HG02870 (cell line): Measurements from ENCODE around the gene SLC17A6.

Experiments used
- ATAC-seq: cut with Tn5 transposase; IDR thresholded peaks from one replicate; pipeline ENCODE4 v1.9.1; 2021; ENCODE audit warnings: mild to moderate bottlenecking, moderate library complexity; ENCODE audit not compliant: unreplicated experiment

SLC17A6 gene

DNA sequence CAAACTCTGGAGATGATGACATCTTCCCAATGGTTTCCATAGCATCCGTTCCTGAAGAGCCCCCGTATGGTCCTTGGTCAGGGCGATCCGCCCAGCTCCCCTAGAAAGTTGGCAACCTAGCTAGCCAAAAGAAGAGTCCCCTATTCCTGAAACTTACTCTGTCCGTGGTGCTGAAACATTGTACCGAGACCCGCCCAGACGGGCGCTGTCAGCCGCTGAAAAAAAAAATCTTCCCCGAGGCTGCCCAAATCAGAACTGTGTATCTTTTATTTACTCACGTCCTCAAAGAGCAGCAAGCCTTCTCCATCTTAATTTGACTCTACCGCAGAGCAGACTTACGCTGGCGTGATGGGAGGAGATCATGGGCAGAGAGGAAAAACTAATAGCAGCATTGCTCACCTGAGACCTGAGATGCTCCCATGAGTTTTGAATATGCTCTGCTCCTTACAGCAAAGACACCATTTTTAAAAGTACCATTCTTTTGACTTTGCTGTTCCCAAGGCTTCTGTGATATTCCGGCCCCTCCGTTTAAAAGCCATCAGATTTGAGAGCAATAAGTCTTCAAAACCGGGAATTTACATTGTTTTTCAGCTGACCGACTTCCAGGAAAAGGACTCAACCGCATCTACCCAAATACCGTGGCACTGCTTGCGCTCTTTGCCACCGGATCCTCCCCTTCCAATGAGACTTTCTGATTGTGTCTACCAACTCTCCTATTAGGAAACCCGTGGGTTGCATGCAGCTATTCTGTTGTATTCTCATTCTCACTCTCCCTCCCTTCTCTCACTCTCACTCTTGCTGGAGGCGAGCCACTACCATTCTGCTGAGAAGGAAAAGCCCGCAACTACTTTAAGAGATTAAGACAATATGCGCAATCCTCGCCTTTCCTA, at the start of gene SLC17A6:
TSS of gene SLC17A6 (plus strand) at position 786 of the 890 bp plus-strand sequence. CDS start 153 bp downstream, outside the sequence.
- ATAC-seq, result no peak

DNA sequence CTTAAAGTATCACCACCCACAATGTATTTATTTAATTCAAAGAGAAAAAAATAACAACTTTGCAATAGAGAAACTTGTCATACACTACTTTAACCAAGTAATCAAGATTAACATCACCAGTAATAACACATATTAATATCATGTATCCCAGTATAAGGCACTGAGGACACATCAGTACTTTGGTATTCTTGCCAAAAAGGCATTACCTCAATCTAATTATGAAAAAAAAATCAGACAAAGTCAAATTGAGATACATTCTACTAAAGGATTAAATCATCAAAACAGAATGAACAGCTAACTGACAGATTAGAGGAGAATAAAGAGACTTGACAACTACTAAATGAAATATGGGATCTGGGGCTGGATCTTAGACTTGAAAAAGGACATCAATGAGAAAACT, 35.8 kb upstream of the SLC17A6 start:
- no peak for ATAC-seq

DNA sequence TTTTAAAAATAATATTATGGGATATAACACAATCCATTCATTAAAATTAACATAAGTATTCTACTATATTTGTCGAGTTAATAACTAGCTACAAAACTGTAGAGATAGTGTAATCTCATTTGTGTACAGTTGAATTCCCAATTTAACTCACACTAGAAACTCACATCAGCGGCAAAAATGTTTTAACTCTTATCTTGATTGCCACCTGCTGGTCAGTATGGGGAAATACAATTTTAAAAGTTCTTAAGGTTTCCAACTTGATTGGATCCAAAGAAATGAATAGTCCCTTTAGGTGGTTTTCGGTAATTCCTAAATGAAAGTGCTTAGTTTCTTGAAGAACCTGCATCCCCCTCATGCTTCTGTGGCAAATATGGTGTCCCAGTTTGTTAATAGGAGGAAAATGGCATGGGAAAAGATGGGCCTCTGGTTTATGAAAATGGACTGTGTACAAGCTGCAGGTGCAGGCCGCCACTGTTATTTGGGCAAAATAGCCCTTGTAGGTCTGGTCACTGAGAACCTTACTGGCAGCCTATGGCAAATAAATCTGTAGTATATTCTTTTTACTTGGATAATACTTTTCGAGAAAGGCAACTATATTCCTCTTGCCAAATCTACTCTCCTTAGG, 33.7 kb upstream of the SLC17A6 start:
- ATAC-seq, result no peak

DNA sequence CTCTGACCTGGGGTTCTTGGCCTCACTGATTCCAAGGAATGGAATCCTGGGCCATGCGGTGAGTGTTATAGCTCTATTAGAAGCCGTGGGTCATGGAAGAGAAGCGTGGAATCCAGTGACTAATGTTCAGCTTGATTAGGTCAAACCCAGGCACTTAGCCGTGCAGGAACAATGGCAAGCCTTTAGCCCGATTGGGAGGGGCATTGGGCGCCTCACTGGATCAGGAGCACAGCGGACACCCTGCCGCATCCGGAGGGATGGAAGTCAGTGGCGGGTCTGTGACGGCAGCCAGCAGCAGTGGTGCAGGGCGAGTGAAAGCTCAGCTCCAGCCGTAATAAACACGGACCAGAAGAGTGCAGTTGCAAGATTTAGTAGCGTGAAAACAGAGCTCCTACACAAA, 20.5 kb upstream of the SLC17A6 start:
- ATAC-seq, result no peak

DNA sequence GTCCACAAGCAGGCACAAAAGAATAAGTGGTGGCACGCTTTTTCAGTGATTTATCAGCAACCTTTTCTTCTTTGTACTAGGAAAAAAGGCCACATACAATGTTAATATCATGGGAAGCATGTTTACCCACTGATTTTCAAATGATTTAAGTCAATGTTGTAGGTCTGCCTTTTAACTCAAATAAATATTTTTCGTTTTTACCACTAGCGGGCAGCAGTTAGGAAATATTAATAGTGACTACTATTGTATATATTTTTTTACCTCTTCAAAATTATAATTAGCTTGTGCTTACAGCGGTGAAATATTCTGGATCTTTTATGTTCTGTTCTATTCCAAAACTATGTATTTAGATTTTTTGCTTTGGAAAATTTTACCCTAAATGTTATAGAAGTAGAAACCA, 6.4 kb upstream of the SLC17A6 start:
- ATAC-seq, result no peak

DNA sequence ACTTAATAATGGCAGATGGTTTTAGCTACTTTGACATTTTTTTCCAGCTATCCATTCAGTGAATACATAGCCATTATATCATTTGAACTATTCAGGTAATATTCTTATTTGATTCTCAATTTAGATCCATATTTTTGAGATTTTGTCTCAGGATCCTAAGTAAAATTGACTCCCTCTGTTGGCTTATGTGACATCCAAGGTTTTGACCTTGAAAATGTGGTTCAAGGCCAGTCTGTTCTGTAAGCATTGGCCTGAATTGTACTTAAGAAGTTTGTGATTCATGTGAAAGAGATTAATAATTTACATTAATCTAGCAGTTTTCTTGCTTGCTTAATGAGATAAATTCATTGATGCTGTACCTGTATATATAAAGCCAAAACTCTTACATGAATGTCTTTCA, 1.6 kb upstream of the SLC17A6 start:
- no peak for ATAC-seq

DNA sequence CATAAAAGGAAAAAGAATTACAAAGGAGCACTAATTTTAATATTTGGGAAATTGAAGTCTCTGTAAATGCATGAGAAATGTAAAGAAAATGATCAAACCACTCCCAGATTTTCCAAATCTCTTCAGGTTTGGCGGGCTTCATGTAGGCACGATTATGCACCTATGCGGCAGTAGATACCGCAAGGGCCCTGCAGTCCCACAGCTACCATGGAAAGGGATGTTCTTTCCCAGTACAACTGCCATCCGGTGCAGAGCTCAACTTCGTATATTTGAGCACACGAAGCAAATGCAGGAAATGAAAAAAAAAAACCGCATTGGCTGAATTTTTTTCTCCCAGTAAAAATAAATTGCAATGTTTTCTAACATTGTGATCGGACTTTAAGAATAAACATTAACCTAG, 1.4 kb downstream of the SLC17A6 start:
- ATAC-seq, result no peak

DNA sequence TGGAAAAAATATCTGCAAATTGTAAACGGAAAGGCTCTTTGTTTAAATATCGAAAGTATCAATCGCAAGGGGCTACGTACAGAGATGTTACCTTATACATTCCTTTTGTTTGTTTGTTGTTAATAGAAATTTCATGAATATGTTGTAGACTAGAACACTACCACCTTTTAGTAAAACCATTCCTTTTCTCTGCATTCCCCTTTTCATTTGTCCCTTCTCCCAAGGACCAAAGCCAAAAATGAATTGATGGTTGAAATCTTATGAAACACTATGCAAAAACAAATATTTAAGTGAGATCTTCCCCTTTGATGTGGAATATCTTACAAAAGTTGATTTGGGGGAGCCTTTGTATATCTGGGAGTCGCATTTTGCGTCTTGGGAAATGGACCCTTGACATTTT, 2.1 kb downstream of the SLC17A6 start:
- ATAC-seq, result no peak

DNA sequence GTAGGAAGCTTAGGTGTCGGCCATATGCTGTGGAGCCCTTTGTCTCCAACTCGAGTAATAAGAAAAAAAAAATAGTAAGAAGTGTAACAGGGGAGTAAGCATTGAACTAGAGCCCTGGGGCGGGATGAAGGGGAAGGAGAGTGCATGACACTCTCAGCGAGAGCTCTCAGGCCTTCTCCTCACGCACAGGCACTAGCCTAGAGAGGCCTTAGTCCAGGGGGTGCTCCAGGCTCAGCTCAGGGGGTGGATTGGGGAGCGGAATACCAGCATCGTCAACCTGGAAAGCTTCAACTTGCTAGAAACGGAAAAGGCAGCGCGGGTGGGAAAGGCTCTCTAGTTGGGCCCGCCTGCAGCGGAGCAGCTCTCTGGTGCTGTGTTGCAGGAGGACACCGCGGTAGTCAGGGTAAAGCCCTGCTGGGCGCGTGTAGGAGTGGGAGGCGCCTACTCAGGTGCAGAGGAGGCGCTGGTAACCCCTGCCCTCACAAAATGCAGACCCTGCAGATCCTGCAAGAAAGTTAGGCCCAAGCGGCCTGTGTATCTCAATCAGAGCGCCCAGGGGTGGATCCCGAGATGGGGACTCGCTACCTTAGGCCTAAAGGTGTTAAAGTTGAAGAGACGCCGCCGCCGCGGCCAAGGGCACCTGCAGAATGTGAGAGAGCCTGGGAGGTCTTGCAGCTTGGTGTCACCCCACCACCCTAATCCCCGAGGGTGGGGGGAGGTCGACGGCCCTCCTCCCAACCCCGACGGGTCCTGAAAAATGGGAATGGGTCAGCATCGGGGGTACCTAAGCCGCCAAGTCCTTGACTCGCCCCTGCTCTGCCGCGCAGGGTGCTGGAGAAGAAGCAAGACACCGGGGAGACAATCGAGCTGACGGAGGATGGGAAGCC, 2.8 kb downstream of the SLC17A6 start:
- ATAC-seq, result no peak

DNA sequence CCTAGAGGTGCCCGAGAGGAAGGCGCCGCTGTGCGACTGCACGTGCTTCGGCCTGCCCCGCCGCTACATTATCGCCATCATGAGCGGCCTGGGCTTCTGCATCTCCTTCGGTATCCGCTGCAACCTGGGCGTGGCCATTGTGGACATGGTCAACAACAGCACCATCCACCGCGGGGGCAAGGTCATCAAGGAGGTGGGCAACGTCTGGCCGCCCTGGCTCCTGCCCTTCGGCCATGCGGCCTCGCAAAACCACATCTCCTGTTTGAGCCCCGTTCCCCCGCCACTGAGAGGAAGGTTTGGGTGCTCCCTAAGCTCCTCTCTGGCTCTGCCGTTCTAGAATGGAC, 3.4 kb downstream of the SLC17A6 start:
- no peak for ATAC-seq

DNA sequence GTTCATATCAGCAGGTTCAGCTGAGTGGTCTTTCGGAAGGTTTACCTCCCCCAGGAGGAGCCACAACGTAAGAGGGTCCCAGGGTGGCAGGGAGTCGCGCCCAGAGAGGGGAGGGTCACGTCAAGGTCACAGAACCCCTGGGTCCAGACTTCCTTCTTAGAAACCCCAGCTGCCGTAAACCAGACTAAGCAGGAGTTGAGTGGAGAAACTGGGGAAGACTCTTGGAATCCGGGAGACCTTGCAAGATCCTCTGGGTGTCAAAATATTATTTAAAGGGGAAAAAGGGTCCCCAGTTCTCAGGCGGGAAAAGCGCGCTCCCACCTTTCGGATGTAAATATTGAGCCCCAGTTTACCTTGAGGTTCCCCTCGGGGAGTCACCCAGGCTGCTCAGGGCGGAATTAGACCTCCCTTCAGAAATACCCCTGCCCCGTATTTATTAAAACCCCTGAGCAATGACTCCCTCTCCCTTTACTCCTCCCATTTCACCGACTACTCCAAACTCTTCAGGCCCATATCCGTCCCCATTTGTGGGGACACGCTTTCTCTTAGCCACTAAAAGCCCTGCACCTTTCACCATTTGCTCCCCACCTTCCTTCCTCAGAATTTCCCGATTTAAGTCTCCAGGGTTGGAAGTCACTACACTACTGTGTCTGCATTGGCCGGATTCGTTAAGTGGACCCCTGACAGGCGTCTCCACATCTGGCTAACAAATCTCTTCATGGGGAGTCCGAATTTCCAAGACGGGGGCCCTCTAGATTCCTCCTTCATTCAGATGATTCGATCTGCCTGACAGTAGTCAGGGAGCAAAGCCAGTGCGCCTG, 4.2 kb downstream of the SLC17A6 start:
- no peak for ATAC-seq

DNA sequence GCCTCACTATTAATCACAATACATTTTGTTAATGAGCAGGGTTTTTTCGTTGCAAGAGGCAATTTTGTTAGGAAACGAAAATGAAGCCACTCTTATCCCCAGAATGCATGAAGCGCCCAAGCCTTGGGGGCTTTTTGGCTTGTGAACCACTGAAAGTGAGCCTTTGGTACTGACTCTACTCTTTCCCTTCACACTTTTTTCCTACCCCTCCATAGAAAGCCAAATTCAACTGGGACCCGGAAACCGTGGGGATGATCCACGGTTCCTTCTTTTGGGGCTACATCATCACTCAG, 4.8 kb downstream of the SLC17A6 start:
- no peak for ATAC-seq

DNA sequence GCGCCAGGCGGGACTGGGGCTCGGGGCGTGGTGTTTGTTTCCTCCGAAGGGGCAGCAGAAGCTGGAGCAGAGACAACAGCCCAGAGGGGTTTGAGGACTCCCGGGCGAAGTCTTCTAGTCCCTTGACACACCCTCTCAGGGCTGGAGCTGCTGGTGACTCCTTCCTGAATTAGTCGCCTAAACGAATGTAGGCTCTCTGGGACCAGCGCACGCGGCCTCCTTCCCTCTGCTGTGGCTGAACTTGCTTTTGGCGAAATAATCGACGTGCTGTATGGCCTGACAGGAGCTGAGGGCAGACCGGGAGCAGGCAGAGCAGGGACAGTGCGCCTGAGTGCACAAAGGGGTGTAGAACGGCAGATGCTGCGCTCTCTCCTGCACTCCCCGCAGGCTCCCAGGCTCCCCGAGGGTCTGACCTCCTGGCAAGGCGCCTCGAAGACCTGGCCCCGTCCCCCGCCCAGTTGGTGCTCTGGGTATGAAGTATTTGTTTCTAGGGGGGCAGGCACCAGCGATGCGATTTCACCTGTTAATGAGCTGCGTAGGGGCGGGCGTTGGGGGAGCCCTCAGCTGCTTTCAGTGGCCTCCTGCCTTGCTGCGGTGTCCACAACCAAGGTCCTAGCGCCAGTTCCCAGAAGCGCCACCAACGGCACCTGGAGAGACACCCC, 5.3 kb downstream of the SLC17A6 start:
- no peak for ATAC-seq

DNA sequence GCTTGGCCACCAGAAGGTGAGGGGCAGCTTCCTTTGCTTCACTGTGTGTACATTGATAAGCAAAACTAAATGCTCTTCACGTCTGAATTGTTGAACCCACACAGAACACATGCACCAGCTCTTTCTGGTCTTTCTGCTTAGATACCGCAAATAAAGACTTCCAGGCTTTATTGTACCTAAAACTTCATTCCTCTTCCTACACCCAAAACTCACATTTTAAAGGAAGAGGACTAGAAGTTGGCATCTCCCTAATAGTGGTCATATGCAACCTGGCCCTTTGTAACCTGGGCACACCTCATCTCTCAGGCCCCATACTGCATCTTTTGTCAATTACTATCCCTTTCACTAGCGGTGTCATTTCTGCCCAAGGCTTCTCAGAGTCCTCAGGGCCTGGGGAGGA, 5.9 kb downstream of the SLC17A6 start:
- ATAC-seq, result no peak

DNA sequence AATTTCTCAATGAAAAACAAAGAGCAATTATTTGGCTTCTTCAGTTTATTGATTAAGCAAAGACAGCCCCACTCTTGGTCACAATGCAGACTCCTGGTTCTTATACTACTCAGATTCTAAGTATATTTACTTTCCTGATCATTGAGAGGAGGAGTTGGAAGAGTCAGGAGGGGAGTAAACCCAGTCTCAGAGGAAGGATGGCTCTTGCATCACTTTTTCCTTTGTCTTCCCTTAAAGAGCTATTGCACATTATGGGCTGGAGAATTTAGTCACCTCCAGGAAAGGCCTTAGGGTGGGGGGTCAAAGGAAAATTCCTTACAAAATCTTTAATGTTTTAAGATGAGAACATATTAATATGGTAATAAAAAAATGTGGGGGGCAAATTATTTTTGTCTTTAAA, 8.1 kb downstream of the SLC17A6 start:
- ATAC-seq, result no peak

DNA sequence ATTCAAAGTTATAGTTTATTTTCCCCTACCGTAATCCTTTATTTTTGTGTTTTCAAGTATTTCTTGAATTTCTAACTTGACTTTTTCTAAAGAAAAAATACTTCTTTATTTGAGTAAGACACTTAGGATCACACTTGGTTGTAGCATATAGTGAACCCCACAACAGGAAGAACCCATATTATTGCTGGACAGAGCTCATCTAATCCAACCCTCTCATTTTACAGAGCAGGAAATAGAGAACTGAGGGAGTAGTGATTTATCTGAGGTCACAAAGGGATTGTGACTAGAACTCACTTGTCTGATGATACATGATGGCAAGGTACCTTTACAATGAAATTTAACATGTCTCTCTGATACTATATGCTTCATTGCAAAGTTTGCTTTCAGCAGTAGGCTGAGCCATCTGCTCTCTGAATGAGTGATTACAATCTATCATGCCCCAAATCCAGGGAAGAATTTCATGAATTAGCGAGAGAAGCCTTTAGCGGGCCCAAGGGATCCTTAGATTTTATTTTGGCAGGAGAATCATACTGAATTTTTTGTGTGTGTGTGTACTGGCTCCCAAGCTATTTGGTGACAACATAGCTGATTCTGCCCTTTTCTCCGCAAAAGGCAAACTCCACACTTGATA, 9.8 kb downstream of the SLC17A6 start:
- ATAC-seq, result no peak

DNA sequence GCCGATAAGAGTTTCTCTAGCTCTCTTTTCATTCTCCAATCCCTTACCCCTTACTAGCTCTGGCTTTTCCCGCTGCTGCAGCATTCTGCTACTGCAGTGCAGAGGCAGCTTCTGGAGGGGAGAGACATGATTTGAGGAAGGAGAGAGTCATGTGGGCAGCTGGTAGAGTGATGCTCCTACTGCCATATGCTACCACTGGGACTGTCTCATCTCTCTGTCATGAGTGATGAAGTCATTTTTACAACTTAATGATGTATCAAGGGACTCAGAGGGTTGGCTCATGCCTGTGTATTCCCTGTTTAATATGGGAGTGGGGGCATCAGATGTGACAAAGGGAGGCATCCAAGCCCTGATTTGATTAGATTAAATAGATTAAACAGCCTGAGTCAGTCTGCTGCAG, 11.3 kb downstream of the SLC17A6 start:
- ATAC-seq, result no peak

DNA sequence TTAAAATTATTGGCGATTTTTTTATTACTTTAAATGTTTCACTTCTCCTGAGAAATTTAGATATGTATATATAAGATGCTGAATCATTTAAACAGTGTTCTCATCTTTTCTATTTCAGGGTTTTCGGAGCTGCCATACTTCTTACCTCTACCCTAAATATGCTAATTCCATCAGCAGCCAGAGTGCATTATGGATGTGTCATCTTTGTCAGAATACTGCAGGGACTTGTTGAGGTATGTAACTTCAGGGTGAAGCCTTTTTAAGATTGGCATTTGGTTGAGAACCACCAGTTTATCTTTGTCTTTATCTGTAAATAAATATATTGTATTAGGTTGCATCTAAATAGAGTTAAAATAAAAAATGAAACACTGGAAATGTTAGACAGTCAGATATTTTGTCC, 21.1 kb downstream of the SLC17A6 start:
- no peak for ATAC-seq

DNA sequence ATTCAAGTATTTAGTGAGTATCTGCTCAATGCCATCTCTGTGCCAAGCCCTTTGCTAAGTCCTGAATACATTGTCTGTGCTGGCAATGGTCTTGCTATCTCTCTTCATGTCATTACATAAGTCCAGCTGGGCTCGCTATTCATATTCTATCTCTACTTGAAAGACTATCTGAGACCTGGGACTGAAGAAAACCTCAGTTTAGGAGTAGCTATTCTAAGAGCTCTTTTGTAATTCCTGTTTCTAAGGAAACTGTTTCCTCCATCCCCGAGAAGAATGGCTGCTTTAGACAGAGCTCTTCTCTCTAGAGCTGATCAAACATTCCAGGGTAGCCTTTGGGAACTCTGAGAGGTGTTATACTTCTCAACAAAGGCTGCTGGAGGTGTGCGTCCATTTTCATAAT, 33.0 kb downstream of the SLC17A6 start:
- no peak for ATAC-seq

DNA sequence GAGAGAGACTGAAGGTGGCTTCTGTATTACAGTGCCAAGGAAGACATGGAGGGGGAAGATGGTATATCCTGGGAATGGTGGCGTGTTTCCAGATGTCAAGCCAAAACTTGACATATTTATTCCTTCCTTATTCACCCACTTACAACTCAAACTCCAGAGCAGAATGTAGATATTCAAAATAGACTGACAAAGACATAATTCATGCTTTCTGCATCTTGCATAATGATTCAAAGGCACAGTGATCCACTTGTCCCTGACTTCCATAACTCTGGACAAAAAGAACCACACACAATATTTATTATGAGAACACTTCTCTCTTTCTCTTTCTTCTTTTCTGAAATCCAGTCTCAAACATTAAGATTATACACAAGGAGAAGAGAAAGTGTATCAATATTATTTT, 48.9 kb downstream of the SLC17A6 start:
- no peak for ATAC-seq
